Mesodermal cell (in vitro differentiated cells): ENCODE results near the gene TECTA.

ENCODE experiments used
- H3K27ac ChIP-seq: 2 replicates; pipeline ENCODE4 v1.7.0; 2013; ENCODE audit warnings: mild to moderate bottlenecking, low read depth, low read length, moderate library complexity; ENCODE audit not compliant: severe bottlenecking
- H3K36me3 ChIP-seq: 2 replicates; pipeline ENCODE4 v1.7.1; 2013; ENCODE audit warnings: mild to moderate bottlenecking, low read length, moderate library complexity; ENCODE audit not compliant: control insufficient read depth, insufficient read depth
- H3K4me1 ChIP-seq: one replicate; pipeline ENCODE4 v1.7.1; 2013; ENCODE audit warnings: mild to moderate bottlenecking, low read length; ENCODE audit not compliant: insufficient read depth, control insufficient read depth, poor library complexity, severe bottlenecking
- H3K4me3 ChIP-seq: 2 replicates; pipeline ENCODE4 v1.7.0; 2013; ENCODE audit warnings: low read length, control low read depth, mild to moderate bottlenecking; ENCODE audit not compliant: insufficient read depth, poor library complexity, severe bottlenecking; ENCODE audit errors: extremely low read depth
- H3K9me3 ChIP-seq: 2 replicates; pipeline ENCODE4 v1.7.1; 2013; ENCODE audit warnings: mild to moderate bottlenecking, low read length, moderate library complexity; ENCODE audit not compliant: control insufficient read depth
- WGBS, 2 experiments: methylation state at CpG; one replicate each; pipeline ENCODE4 v1.1.5; 2013; ENCODE audit warnings: missing lambda C conversion rate in 2 of 2; ENCODE audit not compliant: insufficient coverage in 2 of 2; 5-methylcytosine and 5-hydroxymethylcytosine counted together

The TECTA gene

DNA sequence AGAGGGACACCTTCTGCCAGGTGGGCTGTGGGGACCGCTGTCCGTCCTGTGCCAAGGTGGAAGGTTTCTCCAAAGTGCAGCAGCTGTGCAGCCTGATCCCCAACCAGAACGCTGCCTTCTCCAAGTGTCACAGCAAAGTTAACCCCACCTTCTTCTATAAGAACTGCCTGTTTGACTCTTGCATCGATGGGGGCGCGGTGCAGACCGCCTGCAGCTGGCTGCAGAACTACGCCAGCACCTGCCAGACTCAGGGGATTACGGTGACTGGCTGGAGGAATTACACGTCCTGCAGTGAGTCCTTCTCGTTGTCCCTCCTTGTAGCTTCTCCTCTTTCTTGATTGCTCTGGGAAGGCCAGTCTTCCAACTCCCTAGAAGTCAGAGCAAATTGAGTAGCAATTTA lies 44.8 kb downstream of the TECTA start:
- Histone ChIP-seq H3K9me3 (no peaks in the 10 kb centered on the region), H3K27ac (no peak overlapping the region), H3K4me3 (no peak overlapping the region), H3K36me3 (no peaks in the 10 kb centered on the region), H3K4me1 (no peaks in the 10 kb centered on the region)
- 92 to 96% methylated on average over 9 to 11 of the region's 11 CpGs for WGBS, 2 experiments

- Histone ChIP-seq H3K27ac (no peak overlapping the region), H3K4me1 (no peaks in the 10 kb centered on the region), H3K9me3 (no peaks in the 10 kb centered on the region), H3K36me3 (no peaks in the 10 kb centered on the region), H3K4me3 (no peak overlapping the region)
- 100% methylated on average over 1 of the region's 2 CpGs; no CpG with 5 or more reads in 1 of the 2 experiments for WGBS, 2 experiments
Measured at GRCh38 chr11:121149116-121149515, 48.1 kb downstream of the TECTA start.

DNA sequence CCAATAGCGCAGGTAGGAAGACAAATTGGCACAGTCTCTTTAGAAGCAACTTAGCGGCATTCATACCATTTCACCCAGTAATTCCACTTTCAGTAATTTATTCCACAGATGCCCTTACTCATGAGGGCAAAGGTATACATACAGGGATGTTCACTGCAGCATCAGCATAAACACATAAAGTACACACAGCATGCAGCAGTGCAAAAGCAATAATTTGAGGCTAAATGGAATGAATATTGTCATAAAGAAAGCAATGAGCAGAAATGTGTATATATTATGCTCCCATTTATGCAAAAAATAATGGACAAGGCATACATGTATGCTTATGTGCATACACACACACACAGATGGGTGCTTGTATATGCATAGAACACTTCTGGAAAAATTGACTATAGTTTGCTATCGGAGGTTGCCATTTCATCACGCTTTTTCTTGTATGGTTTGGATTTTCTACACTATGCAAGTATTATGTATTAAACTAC lies 50.2 kb downstream of the TECTA start:
- Histone ChIP-seq H3K36me3 (no peaks in the 10 kb centered on the region), H3K4me1 (no peaks in the 10 kb centered on the region), H3K27ac (no peak overlapping the region), H3K4me3 (no peak overlapping the region), H3K9me3 (no peaks in the 10 kb centered on the region)
- 92 to 94% methylated on average over 2 of the region's 4 CpGs for WGBS, 2 experiments

DNA sequence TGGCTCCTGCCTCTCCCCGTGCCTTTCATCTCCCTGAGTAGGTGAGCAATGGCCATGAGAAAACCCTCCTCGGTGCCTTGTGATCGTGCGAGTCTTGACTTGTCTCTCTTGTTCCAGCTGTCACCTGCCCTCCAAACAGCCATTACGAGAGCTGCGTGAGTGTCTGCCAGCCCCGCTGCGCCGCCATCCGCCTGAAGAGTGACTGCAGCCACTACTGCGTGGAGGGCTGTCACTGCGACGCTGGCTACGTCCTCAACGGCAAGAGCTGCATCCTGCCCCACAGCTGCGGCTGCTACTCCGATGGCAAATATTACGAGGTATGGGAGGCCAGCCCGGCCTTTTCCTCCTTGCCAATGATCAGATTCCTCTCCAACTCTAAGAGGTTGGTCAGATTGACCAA lies 51.7 kb downstream of the TECTA start:
- H3K9me3 ChIP-seq, result no peaks in the 10 kb centered on the region
- 96% methylated on average over 17 to 18 of the region's 19 CpGs for WGBS, 2 experiments

DNA sequence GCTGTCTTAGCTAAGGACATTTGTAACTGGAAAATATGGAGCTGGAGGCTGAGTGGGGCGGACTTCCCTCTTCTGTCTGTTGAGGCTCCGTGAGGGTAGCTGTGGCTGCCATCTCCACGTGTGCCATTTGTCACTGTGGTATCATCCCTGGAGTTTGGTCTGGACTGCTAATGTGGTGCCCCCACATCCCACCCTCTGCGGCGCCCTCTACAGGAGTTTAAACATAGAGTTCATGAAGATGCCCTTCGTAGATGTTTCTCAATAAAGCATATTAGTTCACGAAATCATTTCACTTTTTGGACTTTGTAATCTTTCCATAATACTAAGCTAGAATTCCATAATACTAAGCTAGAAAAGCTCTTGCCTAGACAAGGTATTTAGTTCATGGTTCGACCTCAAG lies 52.4 kb downstream of the TECTA start:
- 89 to 93% methylated on average over 6 to 7 of the region's 8 CpGs for WGBS, 2 experiments
- no peaks in the 10 kb centered on the region for H3K36me3 ChIP-seq
- H3K4me1 ChIP-seq, result no peaks in the 10 kb centered on the region
- no peaks in the 10 kb centered on the region for H3K9me3 ChIP-seq
- no peak overlapping the region for H3K4me3 ChIP-seq
- no peak overlapping the region for H3K27ac ChIP-seq

More for the DNA sequence above, 51.7 kb downstream of the TECTA start:
- Histone ChIP-seq H3K4me3 (no peak overlapping the region), H3K27ac (no peak overlapping the region), H3K4me1 (no peaks in the 10 kb centered on the region), H3K36me3 (no peaks in the 10 kb centered on the region)

DNA sequence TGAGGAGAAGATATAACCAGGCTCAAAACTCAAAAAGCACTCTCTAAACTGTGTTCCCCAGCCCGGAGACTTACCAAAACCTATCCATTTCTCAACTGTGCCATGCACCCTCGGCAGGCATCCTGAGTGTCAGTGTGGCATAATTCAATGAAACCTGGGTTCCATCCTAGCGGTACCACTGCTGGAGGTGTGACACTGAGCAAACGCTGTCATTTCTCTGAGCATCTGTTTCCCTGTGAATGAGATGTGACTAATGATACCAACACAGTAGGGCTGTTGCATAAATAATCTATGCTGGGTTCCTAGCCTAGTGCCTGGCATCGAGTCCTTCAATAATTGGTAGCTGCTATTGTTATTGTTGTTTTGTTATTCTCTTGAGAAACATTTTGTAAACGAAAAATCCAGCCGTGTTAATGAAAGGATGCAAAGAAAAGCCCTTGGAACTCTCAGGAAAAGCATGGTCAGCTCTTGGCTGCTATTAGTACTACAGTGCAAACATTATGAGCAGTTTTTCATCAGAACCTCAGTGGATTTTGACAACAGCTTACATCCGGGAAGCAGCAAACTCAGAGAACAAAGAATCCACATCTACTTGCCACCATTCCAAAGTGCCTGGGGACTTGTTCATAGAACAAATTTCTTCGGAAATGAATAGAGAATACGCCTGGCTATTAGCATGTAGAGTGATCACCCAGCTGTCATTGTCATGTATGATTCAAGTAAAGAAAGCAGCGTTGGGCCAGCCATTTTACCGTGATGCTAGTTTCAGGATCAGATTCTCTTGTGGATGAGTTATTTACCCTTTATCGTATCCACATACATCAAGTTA lies 53.7 kb downstream of the TECTA start:
- H3K36me3 ChIP-seq, result no peaks in the 10 kb centered on the region
- H3K27ac ChIP-seq, result no peak overlapping the region
- WGBS, 2 experiments, result 91 to 92% methylated on average over 6 to 12 of the region's 13 CpGs
- no peak overlapping the region for H3K4me3 ChIP-seq
- H3K4me1 ChIP-seq, result no peaks in the 10 kb centered on the region
- no peaks in the 10 kb centered on the region for H3K9me3 ChIP-seq

DNA sequence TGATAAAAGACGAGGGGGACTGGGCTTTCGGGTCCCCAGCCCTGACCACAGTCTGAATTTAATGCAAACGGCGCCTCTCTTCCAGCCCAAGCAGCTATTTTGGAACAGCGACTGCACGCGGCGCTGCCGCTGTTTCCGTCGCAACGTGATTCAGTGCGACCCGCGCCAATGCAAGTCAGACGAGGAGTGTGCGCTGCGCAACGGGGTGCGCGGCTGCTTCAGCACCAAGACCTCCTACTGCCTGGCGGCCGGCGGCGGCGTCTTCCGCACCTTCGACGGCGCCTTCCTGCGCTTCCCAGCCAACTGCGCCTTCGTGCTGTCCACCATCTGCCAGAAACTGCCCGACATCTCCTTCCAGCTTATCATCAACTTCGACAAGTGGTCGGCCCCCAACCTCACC lies 56.7 kb downstream of the TECTA start:
- Histone ChIP-seq H3K4me3 (no peak overlapping the region), H3K9me3 (no peaks in the 10 kb centered on the region), H3K27ac (no peak overlapping the region), H3K4me1 (no peaks in the 10 kb centered on the region), H3K36me3 (no peaks in the 10 kb centered on the region)
- 95% methylated on average over 29 to 36 of the region's 36 CpGs for WGBS, 2 experiments

DNA sequence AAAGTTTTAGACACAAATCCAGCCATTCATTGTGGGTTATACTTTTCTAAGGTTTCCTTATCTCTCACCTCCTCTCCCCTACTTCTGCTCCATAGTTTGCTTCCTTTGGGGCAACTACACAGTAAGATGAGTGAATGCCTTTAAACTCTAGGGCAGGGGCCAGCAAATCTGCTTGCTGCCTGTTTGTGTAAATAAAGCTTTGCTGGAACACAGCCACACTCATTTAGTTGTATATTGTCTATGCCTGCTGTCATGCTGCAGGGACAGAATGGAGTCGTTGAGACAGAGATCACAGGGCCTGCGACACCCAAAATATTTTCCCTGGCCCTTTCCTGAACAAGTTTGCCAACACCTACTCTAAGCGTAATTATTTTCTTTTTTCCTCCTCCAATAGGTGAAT lies 58.7 kb downstream of the TECTA start:
- Histone ChIP-seq H3K9me3 (no peaks in the 10 kb centered on the region), H3K36me3 (no peaks in the 10 kb centered on the region), H3K27ac (no peak overlapping the region), H3K4me3 (no peak overlapping the region), H3K4me1 (no peaks in the 10 kb centered on the region)
- 83% methylated on average over 2 of the region's 3 CpGs; no CpG with 5 or more reads in 1 of the 2 experiments for WGBS, 2 experiments

DNA sequence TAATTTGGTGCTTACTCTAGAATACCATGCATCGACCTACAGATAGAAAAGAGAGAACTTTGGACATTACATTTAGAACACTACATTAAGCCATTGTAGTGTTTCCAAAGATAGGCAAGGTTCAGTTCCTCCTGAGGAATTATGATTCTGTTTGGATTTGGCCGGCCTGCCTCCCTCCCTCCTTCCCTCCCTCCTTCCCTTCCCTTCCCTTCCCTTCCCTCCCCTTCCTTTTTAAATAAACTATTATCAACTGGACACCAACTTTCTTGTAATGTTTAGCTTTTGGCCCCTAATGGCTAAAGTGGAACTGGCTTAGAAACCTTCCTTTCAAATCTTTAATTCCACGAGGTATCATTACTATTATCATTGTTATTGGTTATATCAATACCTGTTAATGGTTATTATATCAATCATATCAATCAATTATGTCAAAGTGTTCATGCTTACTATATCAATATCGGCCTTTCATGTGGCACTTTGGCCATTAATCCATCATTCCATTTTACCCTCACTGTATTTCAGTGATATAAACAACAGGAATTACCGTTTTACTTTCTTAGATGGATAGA lies 60.4 kb downstream of the TECTA start:
- Histone ChIP-seq H3K4me3 (no peak overlapping the region), H3K4me1 (no peaks in the 10 kb centered on the region), H3K9me3 (no peaks in the 10 kb centered on the region), H3K36me3 (no peaks in the 10 kb centered on the region), H3K27ac (no peak overlapping the region)
- WGBS, 2 experiments, result 60 to 83% methylated on average over 1 of the region's 5 CpGs

GRCh38 chr11:121163658-121164308 lies 62.7 kb downstream of the TECTA start:
- 89 to 94% methylated on average over 4 to 5 of the region's 6 CpGs for WGBS, 2 experiments
- H3K27ac ChIP-seq, result no peak overlapping the region
- H3K9me3 ChIP-seq, result no peaks in the 10 kb centered on the region
- no peaks in the 10 kb centered on the region for H3K4me1 ChIP-seq
- H3K36me3 ChIP-seq, result no peaks in the 10 kb centered on the region
- no peak overlapping the region for H3K4me3 ChIP-seq
